ENCODE results near the gene OPCML.

Gene OPCML

GRCh38 chr11:133388975-133389568 lies 143.2 kb downstream of the OPCML start:
- TF ChIP-seq, protein P1, sequence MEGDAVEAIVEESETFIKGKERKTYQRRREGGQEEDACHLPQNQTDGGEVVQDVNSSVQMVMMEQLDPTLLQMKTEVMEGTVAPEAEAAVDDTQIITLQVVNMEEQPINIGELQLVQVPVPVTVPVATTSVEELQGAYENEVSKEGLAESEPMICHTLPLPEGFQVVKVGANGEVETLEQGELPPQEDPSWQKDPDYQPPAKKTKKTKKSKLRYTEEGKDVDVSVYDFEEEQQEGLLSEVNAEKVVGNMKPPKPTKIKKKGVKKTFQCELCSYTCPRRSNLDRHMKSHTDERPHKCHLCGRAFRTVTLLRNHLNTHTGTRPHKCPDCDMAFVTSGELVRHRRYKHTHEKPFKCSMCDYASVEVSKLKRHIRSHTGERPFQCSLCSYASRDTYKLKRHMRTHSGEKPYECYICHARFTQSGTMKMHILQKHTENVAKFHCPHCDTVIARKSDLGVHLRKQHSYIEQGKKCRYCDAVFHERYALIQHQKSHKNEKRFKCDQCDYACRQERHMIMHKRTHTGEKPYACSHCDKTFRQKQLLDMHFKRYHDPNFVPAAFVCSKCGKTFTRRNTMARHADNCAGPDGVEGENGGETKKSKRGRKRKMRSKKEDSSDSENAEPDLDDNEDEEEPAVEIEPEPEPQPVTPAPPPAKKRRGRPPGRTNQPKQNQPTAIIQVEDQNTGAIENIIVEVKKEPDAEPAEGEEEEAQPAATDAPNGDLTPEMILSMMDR (conservative IDR thresholded peaks at IDR 0.05; ENCODE audit: low read length), result no peak
- no peak for TF ChIP-seq EZH2phosphoT487 (IDR thresholded peaks at IDR 0.05; ENCODE audit: borderline replicate concordance)
- Histone ChIP-seq H3K4me1 (ENCODE audit: insufficient read depth, low read length, poor library complexity, severe bottlenecking) (no peaks in the 10 kb centered on the region), H3K79me2 (ENCODE audit: insufficient read depth, low read length) (no peaks in the 10 kb centered on the region), H3K27me3 (ENCODE audit: insufficient read depth, low read length, poor library complexity, severe bottlenecking) (no peaks in the 10 kb centered on the region), H3K4me3 (ENCODE audit: low read length, poor library complexity, severe bottlenecking) (no peak overlapping the region), H3K9ac (ENCODE audit: low read depth, low read length, poor library complexity, severe bottlenecking) (no peak overlapping the region), H3F3A (ENCODE audit: low read depth) (no peaks in the 10 kb centered on the region), H3K36me3 (ENCODE audit: insufficient read depth, low read length) (no peaks in the 10 kb centered on the region), H2AFZ (ENCODE audit: low read length) (no peak overlapping the region), H3K4me2 (ENCODE audit: low read depth, low read length, poor library complexity, severe bottlenecking) (no peak overlapping the region), H3K9me2 (replicated peaks; ENCODE audit: low read depth, low read length) (no peaks in the 10 kb centered on the region), H3K9me3 (ENCODE audit: insufficient read depth, low read depth, low read length) (0 out of 2 replicates have a peak, but pooled peaks cover 6% of the 10 kb centered on the region), H4K20me1 (ENCODE audit: insufficient read depth, low read length, poor library complexity, severe bottlenecking) (no peaks in the 10 kb centered on the region)

DNA sequence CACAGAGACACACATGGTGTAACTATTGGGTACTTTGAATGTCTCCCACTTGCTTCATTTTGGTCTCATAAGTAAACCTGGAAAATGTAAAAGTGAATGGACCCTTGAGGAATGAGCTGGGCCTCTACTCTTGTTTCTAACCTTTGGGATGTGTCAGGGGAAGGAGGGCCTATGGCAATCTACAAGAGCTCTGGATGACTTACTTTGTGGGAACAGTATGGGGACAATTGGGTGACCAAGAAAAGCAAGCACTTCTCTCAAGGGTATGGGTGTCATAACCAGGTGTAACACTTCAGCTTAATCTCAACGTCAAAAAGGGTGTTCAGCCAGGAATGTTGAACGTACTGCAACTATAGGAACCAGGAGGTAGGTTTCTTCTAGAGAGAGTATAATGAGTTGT lies 144.0 kb downstream of the OPCML start:
- Histone ChIP-seq H3K9me3 (ENCODE audit: insufficient read depth, low read depth, low read length) (peaks cover 10% of the 10 kb centered on the region; the same call in 1 of the 2 replicates), H3K27me3 (ENCODE audit: insufficient read depth, low read length, poor library complexity, severe bottlenecking) (no peaks in the 10 kb centered on the region), H3K4me3 (ENCODE audit: low read length, poor library complexity, severe bottlenecking) (no peak overlapping the region), H3K4me1 (ENCODE audit: insufficient read depth, low read length, poor library complexity, severe bottlenecking) (no peaks in the 10 kb centered on the region), H3K9ac (ENCODE audit: low read depth, low read length, poor library complexity, severe bottlenecking) (no peak overlapping the region), H4K20me1 (ENCODE audit: insufficient read depth, low read length, poor library complexity, severe bottlenecking) (no peaks in the 10 kb centered on the region), H3K9me2 (replicated peaks; ENCODE audit: low read depth, low read length) (no peaks in the 10 kb centered on the region), H2AFZ (ENCODE audit: low read length) (no peak overlapping the region), H3K36me3 (ENCODE audit: insufficient read depth, low read length) (no peaks in the 10 kb centered on the region), H3F3A (ENCODE audit: low read depth) (no peaks in the 10 kb centered on the region), H3K4me2 (ENCODE audit: low read depth, low read length, poor library complexity, severe bottlenecking) (no peak overlapping the region), H3K79me2 (ENCODE audit: insufficient read depth, low read length) (no peaks in the 10 kb centered on the region)
- no peak for TF ChIP-seq EZH2phosphoT487 (IDR thresholded peaks at IDR 0.05; ENCODE audit: borderline replicate concordance)
- TF ChIP-seq, protein P1 (conservative IDR thresholded peaks at IDR 0.05; ENCODE audit: low read length), result no peak

- Histone ChIP-seq H4K20me1 (ENCODE audit: insufficient read depth, low read length, poor library complexity, severe bottlenecking) (no peaks in the 10 kb centered on the region), H3K9ac (ENCODE audit: low read depth, low read length, poor library complexity, severe bottlenecking) (no peak overlapping the region), H3K4me3 (ENCODE audit: low read length, poor library complexity, severe bottlenecking) (no peak overlapping the region), H3K4me1 (ENCODE audit: insufficient read depth, low read length, poor library complexity, severe bottlenecking) (no peaks in the 10 kb centered on the region), H3F3A (ENCODE audit: low read depth) (no peaks in the 10 kb centered on the region), H3K36me3 (ENCODE audit: insufficient read depth, low read length) (no peaks in the 10 kb centered on the region), H3K9me2 (replicated peaks; ENCODE audit: low read depth, low read length) (no peaks in the 10 kb centered on the region), H2AFZ (ENCODE audit: low read length) (no peak overlapping the region), H3K9me3 (ENCODE audit: insufficient read depth, low read depth, low read length) (peaks cover 14% of the 10 kb centered on the region; the same call in 1 of the 2 replicates), H3K4me2 (ENCODE audit: low read depth, low read length, poor library complexity, severe bottlenecking) (no peak overlapping the region), H3K79me2 (ENCODE audit: insufficient read depth, low read length) (no peaks in the 10 kb centered on the region), H3K27me3 (ENCODE audit: insufficient read depth, low read length, poor library complexity, severe bottlenecking) (no peaks in the 10 kb centered on the region)
- TF ChIP-seq, protein P1 (conservative IDR thresholded peaks at IDR 0.05; ENCODE audit: low read length), result no peak
- no peak for TF ChIP-seq EZH2phosphoT487 (IDR thresholded peaks at IDR 0.05; ENCODE audit: borderline replicate concordance)
Observed at GRCh38 chr11:133386852-133387251, 145.4 kb downstream of the OPCML start.
